Adrenal gland (tissue), 12 donors: ENCODE data around the gene NAT8. TPM values are rescaled to one million over a fixed set of nuclear protein-coding genes. Genes with fewer than 3 reads are reported as not detected.
"Not testable (repeated sequence)": the region's sequence is repeated elsewhere in the genome, so short reads cannot be mapped to it uniquely, and the experiment has no call there.

Experiments used
- DNase-seq, 7 donors: peaks; one replicate each; pipeline ENCODE4 v3.0.0-alpha.2; 2019 to 2020
- H3K27ac ChIP-seq, 5 donors: fragments of 200-600 bp; sonication (generic) in 4 of 5; 1 replicate in 3 of 5; 2 replicates in 2 of 5; pipeline versions ENCODE4 v1.5.1 to v1.8.0; 2016 to 2020; ENCODE audit warnings: mild to moderate bottlenecking in 1 of 5
- H3K27me3 ChIP-seq: fragments of 200-600 bp; 2 replicates; pipeline ENCODE4 v1.8.0; 2021
- H3K36me3 ChIP-seq, 2 donors: fragments of 200-600 bp; replicated peaks in 1 of 2; 1 replicate in 1 of 2; 2 replicates in 1 of 2; pipeline versions ENCODE4 v1.5.1 to v1.8.0; 2018 to 2022
- H3K4me1 ChIP-seq, 2 donors: fragments of 200-600 bp; replicated peaks in 1 of 2; 1 replicate in 1 of 2; 2 replicates in 1 of 2; pipeline versions ENCODE4 v1.5.1 to v1.8.0; 2018 to 2021
- H3K4me3 ChIP-seq, 4 donors: fragments of 200-600 bp; sonication (generic) in 3 of 4; one replicate each; pipeline ENCODE4 v1.5.1; 2016 to 2018
- H3K9me3 ChIP-seq, 3 donors: fragments of 200-600 bp; sonication (generic) in 1 of 3; replicated peaks in 1 of 3; 1 replicate in 2 of 3; 2 replicates in 1 of 3; pipeline versions ENCODE4 v1.5.1 to v1.8.0; 2016 to 2021
- POLR2A ChIP-seq, 2 donors: fragments of 450-650 bp; IDR thresholded peaks; one replicate each; pipeline ENCODE4 v1.6.1; 2017; ENCODE audit warnings: antibody characterized with exemption in 2 of 2, mild to moderate bottlenecking in 2 of 2, moderate library complexity in 1 of 2
- WGBS, 4 donors: extraction: QIAGEN DNeasy Blood & Tissue Kit in 2 of 4; methylation state at CpG; one replicate each; pipeline versions ENCODE4 v1.1.5 to v1.1.7; 2013 to 2017; 5-methylcytosine and 5-hydroxymethylcytosine counted together
- intact Hi-C, 2 donors: fragments of 100-400 bp; cut with DNase I; formaldehyde crosslinking; loops; one replicate each; pipeline versions ENCODE4 v1.14.1 to v1.15.0; 2022 to 2023
- polyA plus RNA-seq, 3 donors: library from polyadenylated mRNA; stranded (reverse); fragments of 200-250 nt in 2 of 3; fragments of 350-450 nt in 1 of 3; fragmentation: Illumina TruSeq in 1 of 3; extraction: RNeasy Lipid Tissue Mini Kit (QIAGEN cat#74804) in 1 of 3; gene quantifications; one replicate each; pipeline ENCODE4 v1.2.3, GENCODE V29; 2013 to 2014
- total RNA-seq, 9 donors: library from RNA; depleted of rRNA in 4 of 9; stranded (reverse); fragments of >200 nt in 4 of 9; fragments of 120-200 nt in 1 of 9; fragmentation: NEBNext Ultra II Directional in 1 of 9; extraction: Animal tissue kit (Norgen Biotek cat#: 25700) in 1 of 9; gene quantifications; one replicate each; pipeline versions ENCODE4 v1.1.0 to v1.2.4, GENCODE V29; 2013 to 2023
- TF ChIP-seq, protein P1 (sequence below), 6 experiments: fragments of 450-650 bp in 4 of 6; fragments of 200-600 bp in 2 of 6; sonication (generic) in 1 of 6; IDR thresholded peaks; 1 replicate in 5 of 6; 2 replicates in 1 of 6; pipeline versions ENCODE4 v1.5.1 to v1.8.0; 2016 to 2021; ENCODE audit warnings: antibody characterized with exemption in 6 of 6, mild to moderate bottlenecking in 2 of 6, moderate library complexity in 1 of 6
- donor health status: healthy with polysubstance abuse.
- donor health status: Bipolar disorder and iron deficiency.
- donor health status: DM: yes; HTN: yes; CAD: no.
- donor health status: DM: no; HTN: no; CAD: no.
- donor health status: DM: no; HTN: no; CAD: no.
- donor health status: DM: yes; HTN: yes; CAD: no.

Gene NAT8
- total and polyA plus RNA-seq, 12 donors: 0.10 to 1.2 (median 0.60) TPM; not detected in 6

DNA sequence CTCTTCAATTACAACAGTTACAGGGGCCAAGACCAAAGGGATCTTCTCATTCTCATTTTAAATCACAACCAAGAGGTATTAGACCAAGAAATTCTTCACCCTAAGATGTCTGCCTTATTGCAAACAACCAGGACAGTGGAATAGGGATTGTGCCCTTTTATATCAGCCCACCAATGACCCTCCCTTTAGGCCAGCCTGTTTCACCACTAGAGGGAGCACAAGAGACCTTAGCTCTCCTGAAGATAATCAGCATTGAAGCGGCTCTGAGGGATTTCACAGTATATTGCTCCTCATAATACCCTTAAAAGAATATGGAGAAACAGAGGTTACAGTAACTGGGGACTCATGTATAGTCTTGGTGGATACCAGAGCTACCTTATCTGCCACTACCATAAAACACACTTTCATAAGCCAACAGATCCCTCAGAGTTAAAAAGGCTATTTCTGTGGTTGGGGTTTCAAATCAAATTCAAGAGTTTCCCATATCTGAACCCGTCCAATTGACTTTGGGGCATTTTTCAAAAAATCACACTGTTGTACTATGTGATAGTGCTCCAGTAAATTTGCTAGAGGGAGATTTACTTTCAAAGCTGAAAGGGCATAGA is 11.5 kb downstream of the NAT8 start:
- H3K4me3 ChIP-seq, H3K27ac ChIP-seq, intact Hi-C loops, H3K4me1 ChIP-seq, DNase-seq, H3K9me3 ChIP-seq, H3K36me3 ChIP-seq, H3K27me3 ChIP-seq: not testable (repeated sequence)
- 48 to 66% (median 60%) methylated on average over 2 of the region's 2 CpGs for WGBS, 4 donors
- TF ChIP-seq, protein P1, sequence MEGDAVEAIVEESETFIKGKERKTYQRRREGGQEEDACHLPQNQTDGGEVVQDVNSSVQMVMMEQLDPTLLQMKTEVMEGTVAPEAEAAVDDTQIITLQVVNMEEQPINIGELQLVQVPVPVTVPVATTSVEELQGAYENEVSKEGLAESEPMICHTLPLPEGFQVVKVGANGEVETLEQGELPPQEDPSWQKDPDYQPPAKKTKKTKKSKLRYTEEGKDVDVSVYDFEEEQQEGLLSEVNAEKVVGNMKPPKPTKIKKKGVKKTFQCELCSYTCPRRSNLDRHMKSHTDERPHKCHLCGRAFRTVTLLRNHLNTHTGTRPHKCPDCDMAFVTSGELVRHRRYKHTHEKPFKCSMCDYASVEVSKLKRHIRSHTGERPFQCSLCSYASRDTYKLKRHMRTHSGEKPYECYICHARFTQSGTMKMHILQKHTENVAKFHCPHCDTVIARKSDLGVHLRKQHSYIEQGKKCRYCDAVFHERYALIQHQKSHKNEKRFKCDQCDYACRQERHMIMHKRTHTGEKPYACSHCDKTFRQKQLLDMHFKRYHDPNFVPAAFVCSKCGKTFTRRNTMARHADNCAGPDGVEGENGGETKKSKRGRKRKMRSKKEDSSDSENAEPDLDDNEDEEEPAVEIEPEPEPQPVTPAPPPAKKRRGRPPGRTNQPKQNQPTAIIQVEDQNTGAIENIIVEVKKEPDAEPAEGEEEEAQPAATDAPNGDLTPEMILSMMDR (IDR thresholded peaks at IDR 0.05): peak in 1 of 6 experiments; percentile 50

DNA sequence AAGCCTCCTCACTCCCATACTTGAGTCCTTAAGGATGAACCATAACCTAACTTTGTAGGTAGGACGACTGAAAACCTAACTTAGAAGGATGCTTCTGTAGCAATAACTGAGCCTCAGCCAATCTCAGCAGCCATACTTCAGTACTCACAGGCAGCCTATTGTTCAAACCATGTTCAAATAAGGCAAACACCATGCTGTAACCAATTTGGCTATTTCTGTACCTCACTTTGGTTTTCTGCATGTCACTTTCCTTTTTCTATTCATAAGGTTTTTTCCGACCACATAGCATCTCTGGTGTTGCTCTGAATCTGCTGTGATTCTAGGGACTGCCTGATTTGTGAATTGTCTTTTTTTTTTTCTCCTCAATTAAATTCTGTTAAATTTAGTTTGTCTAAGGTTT is 13.7 kb downstream of the NAT8 start:
- H3K36me3 ChIP-seq, H3K4me1 ChIP-seq, DNase-seq, H3K27me3 ChIP-seq, intact Hi-C loops, H3K27ac ChIP-seq, H3K4me3 ChIP-seq, H3K9me3 ChIP-seq: not testable (repeated sequence)
- WGBS, 4 donors: 69 to 89% (median 80%) methylated on average over 2 of the region's 2 CpGs

DNA sequence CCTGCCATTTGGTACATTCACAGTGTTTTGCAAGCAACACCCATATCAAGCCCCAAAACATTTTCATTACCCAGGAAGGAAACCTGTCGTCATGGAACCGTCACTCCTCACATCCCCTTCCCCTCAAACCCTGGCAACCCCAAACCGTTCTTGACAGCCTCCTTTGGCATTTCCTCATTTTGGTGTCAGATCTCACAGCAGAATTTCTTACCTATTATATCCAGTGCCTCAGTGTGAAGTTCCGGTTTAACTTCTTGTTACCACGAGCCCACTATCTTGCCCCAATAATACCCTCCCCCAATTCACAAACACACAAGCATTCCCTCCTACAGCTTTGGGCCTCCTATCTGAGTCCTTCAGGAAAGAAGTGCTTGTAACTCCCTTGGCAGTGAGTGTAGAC is 16.0 kb downstream of the NAT8 start:
- 48 to 58% (median 54%) methylated on average over 3 to 5 of the region's 5 CpGs for WGBS, 4 donors

DNA sequence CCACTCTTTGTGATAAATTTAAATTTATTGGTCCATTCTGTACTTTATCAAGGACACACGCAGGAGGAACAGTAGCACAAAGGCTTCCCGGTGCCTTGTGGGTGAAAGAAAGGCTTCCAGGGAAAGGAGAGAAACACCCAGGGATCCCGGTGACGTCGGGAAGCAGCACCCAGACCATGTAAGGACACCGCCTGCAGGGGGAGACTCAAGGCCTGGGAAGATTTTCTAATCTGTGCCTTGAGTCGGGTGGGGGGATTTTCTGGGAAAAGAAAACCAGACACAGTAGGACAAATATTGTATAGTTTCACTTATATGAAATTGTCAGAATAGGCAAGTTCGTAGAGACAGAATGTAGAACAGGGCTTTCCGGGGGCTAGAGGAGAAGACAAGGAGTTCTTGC is 17.6 kb downstream of the NAT8 start:
- 60 to 100% (median 66%) methylated on average over 3 to 9 of the region's 9 CpGs for WGBS, 4 donors

More for the DNA sequence above, 16.0 kb downstream of the NAT8 start:
- H3K27ac ChIP-seq, intact Hi-C loops, H3K36me3 ChIP-seq, H3K4me1 ChIP-seq, H3K9me3 ChIP-seq, DNase-seq, H3K27me3 ChIP-seq, H3K4me3 ChIP-seq: not testable (repeated sequence)

DNA sequence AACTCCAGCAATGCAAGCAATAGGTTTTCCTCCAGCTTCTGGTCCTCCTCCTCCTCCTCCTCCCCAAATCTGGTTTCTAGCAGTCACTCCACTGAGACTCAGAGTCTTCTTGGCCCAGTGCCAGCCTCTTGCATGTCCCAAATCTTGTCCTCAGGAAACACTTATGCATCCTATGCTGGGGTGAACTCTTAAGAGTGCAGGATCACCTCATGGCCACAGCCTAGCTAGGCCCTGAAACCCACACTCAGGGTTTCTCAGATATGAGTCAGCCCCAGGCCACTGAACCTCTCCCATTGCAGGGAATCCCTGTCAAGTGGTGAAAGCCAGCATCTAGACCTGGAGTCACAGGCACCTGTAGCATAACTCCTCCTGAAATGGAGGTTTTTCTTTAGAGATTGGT is 18.2 kb downstream of the NAT8 start:
- DNase-seq, H3K27ac ChIP-seq, H3K9me3 ChIP-seq, H3K4me1 ChIP-seq, intact Hi-C loops, H3K4me3 ChIP-seq, H3K27me3 ChIP-seq, H3K36me3 ChIP-seq: not testable (repeated sequence)

More for the DNA sequence above, 17.6 kb downstream of the NAT8 start:
- H3K27me3 ChIP-seq, H3K4me1 ChIP-seq, H3K4me3 ChIP-seq, H3K9me3 ChIP-seq, H3K36me3 ChIP-seq, DNase-seq, H3K27ac ChIP-seq, intact Hi-C loops: not testable (repeated sequence)

DNA sequence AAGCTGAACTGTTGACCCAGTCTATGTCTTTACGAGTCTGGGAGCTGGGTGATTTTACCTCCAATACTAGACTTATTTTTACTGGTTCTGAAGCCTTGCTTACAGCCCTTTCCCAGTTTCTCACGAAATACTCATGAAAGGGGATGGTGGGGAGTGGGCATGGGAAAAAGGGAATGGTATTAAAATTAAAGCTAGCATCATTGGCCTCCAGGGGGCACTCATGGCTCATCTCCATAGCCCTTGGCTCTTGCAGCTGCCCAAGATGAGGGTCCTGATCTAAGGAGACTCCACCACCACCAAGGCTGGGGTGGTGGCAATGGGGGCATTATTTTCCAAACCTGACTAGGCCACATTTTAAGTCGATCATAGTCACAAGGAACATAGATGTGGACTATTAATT is 22.3 kb downstream of the NAT8 start:
- H3K4me3 ChIP-seq, H3K4me1 ChIP-seq, H3K27me3 ChIP-seq, H3K9me3 ChIP-seq, H3K27ac ChIP-seq, H3K36me3 ChIP-seq, intact Hi-C loops, DNase-seq: not testable (repeated sequence)
- whole genome bisulfite sequencing, 4 donors: 71 to 77% (median 71%) methylated on average over 3 of the region's 3 CpGs

DNA sequence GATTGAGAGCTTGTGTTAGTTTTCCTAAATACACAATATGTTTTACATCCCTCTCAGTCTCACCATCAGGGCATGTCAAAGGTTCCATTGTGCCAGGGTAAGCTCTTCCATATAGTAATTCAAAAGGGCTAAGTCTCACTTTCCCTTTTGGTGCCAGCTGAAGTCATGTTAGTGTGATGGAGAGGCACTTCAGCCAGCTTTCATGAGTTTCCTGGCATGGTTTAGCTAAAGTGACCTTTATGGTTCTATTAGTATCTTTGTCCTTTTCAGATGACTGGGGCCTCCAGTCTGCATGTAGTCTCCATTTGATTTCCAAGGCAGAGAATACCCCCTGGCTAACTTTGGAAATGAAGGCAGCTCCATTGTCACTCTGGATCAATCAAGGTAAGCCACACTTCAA is 27.2 kb downstream of the NAT8 start:
- intact Hi-C loops: no loop called here
- Histone ChIP-seq H3K27ac (no peak overlapping the region), H3K9me3 (no peaks in the 10 kb centered on the region), H3K4me3 (no peak overlapping the region), H3K4me1 (no peaks in the 10 kb centered on the region), H3K36me3 (no peaks in the 10 kb centered on the region), H3K27me3 (no peaks in the 10 kb centered on the region)
- DNase-seq: no peak
- no peak for TF ChIP-seq POLR2A (IDR thresholded peaks at IDR 0.05)
- TF ChIP-seq, protein P1 (IDR thresholded peaks at IDR 0.05): no peak
